SK-N-SH (cell line): ENCODE measurements around the gene COLQ.

Source experiments
- CHD2 ChIP-seq: fragments of 150-350 bp; IDR thresholded peaks from 2 replicates; pipeline ENCODE4 v1.6.1; 2018; ENCODE audit warnings: low read length; ENCODE audit not compliant: partially characterized antibody
- POLR2AphosphoS5 ChIP-seq: IDR thresholded peaks from 2 replicates; pipeline ENCODE4 v1.6.1; 2012; ENCODE audit warnings: low read depth, low read length
- RAD21 ChIP-seq: IDR thresholded peaks from 2 replicates; pipeline ENCODE4 v1.6.1; 2012; ENCODE audit warnings: mild to moderate bottlenecking, low read length
- SMC3 ChIP-seq: IDR thresholded peaks from 2 replicates; pipeline ENCODE4 v1.6.1; 2012; ENCODE audit warnings: low read depth, low read length, improper control_type of control experiment
- TEAD4 ChIP-seq: IDR thresholded peaks from 2 replicates; pipeline ENCODE4 v1.4.0; 2012; ENCODE audit warnings: mild to moderate bottlenecking, borderline replicate concordance; ENCODE audit not compliant: insufficient read depth
- TF ChIP-seq, protein P1 (sequence below): fragments of 200-600 bp; sonication (generic); IDR thresholded peaks from 2 replicates; pipeline ENCODE4 v1.6.1; 2017; ENCODE audit warnings: antibody characterized with exemption, mild to moderate bottlenecking, moderate library complexity

DNA sequence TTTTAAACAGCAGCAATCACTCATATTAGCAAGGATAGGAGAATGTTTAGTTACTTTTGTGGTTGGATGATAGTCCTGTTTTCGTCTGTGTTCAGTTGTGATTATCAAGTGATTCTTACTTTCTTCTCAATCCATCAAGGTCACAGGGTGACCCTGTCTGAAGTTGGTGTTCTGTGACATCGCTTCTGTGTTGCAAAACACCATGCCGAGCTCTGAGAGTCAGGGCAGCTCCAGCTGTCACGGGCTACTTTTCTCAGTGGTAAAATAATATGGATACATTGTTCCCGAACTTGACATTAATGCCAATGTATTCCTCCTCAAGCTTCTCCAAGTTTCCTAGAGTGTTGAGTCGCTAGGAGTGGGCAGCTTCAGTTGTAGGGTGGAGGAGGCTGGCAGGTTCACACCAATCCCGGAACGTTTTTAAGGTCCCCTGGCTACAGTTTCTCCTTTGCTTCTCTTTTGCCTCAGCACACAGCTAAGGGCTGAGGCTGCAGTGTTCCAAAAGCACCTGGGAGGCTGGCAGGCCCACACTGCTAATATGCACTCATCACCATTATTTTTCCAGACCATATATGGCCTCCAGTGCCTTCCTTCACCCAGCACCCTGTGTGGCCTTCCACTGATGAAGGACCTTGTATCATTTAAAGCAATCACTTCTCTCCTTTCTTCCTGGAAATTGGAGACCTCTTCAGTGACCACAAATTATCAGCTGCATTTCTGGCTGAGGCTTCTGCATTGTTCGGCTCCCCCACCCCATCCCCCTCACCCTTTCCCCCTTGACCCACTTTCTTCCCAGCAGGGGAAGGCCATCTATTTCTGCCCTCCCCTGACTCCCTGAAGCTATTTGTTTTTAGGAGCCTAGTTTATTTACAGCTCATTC is 25.8 kb downstream of the COLQ start:
- TF ChIP-seq, protein P1, sequence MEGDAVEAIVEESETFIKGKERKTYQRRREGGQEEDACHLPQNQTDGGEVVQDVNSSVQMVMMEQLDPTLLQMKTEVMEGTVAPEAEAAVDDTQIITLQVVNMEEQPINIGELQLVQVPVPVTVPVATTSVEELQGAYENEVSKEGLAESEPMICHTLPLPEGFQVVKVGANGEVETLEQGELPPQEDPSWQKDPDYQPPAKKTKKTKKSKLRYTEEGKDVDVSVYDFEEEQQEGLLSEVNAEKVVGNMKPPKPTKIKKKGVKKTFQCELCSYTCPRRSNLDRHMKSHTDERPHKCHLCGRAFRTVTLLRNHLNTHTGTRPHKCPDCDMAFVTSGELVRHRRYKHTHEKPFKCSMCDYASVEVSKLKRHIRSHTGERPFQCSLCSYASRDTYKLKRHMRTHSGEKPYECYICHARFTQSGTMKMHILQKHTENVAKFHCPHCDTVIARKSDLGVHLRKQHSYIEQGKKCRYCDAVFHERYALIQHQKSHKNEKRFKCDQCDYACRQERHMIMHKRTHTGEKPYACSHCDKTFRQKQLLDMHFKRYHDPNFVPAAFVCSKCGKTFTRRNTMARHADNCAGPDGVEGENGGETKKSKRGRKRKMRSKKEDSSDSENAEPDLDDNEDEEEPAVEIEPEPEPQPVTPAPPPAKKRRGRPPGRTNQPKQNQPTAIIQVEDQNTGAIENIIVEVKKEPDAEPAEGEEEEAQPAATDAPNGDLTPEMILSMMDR: no peak
- TF ChIP-seq CHD2 (no peak), SMC3 (no peak), TEAD4 (no peak), RAD21 (no peak), POLR2AphosphoS5 (no peak)
